GM12891 (cell line): ENCODE results near the gene AP2A2.

Experiments used
- POLR2A ChIP-seq: IDR thresholded peaks from 2 replicates; pipeline ENCODE4 v1.6.1; 2011; ENCODE audit warnings: low read depth, low read length, control low read depth
- POLR2AphosphoS5 ChIP-seq: IDR thresholded peaks from 2 replicates; pipeline ENCODE4 v1.6.1; 2011; ENCODE audit warnings: low read depth, low read length, control low read depth
- POU2F2 ChIP-seq: IDR thresholded peaks from 2 replicates; pipeline ENCODE4 v1.6.1; 2011; ENCODE audit warnings: low read depth, mild to moderate bottlenecking, control low read depth, low read length, moderate library complexity
- SPI1 ChIP-seq: IDR thresholded peaks from 2 replicates; pipeline ENCODE4 v1.6.1; 2011; ENCODE audit warnings: low read depth, low read length, control low read depth

- TF ChIP-seq POU2F2 (no peak), POLR2A (no peak), POLR2AphosphoS5 (no peak), SPI1 (no peak)
Observed at GRCh38 chr11:876545-876944, 49.1 kb upstream of the AP2A2 start.
